SIG-M5 treated with dmso at 0.1 percent for 504 hours (cell line): Measurements from ENCODE around the gene MTX3.

ENCODE experiments used
- DNase-seq: peaks from one replicate; lab custom pipeline; 2025; ENCODE audit not compliant: unreplicated experiment; lab: John Stamatoyannopoulos, UW

Gene MTX3

GRCh38 chr5:79990598-79991507 is at the start of gene MTX3:
TSS of gene MTX3 (minus strand) at chr5:79991262. CDS start at chr5:79991238, 24 bp downstream.
- peak; percentile 92 for DNase-seq

- DNase-seq, result no peak
These were observed 48.6 kb upstream of the MTX3 start for GRCh38 chr5:80039650-80040049.

GRCh38 chr5:80037366-80037765 is 46.3 kb upstream of the MTX3 start:
- no peak for DNase-seq

GRCh38 chr5:80036615-80037014 is 45.6 kb upstream of the MTX3 start:
- DNase-seq, result no peak

- no peak for DNase-seq
These were observed 44.8 kb upstream of the MTX3 start for GRCh38 chr5:80035839-80036238.

DNA sequence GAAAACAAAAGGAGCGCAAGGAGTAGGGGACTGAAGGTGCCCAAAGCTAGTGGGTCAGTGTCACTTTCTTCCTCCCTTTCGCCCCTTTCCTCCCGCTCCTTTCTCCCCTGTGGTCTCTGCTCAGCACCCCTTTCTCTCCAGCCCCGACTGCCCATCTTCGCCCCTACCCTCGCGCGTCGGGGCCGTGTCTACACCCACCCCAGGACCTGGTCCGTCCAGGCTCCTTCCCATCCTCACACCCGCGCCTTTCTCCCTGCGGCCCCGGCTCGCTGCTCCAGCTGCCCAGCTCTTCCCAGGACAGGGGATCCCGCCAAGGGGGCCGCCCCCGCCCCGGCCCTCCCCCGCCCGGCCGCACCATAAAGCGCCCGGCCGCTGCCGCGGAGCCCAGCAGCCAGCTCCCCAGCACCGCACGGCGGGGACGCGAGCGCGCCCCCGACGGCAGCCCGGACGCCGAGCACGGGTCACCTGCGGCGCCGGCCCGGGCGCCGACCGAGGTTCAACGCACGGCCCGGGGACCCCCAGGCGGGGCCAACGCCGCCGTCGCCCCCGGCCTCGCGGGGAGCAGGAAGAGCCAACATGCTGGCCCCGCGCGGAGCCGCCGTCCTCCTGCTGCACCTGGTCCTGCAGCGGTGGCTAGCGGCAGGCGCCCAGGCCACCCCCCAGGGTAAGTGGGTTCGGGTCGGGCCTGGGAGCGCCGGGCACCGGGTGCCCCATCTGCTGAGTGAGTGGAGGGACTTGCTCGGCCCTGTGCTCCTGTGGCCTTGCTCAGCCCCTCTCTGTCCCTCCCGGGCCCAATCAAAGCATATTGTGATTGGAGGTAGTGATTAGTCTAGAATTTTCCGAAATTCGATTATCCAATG is 44.1 kb upstream of the MTX3 start, which contains the start of gene THBS4:
Gene THBS4, plus strand, starts transcription at position 387 of the 860 bp plus-strand sequence. Its CDS starts 190 bp downstream, at position 577.
- no peak for DNase-seq

GRCh38 chr5:80034559-80034958 is 43.5 kb upstream of the MTX3 start:
- no peak for DNase-seq

GRCh38 chr5:80033513-80033912 is 42.5 kb upstream of the MTX3 start:
- no peak for DNase-seq

- DNase-seq, result no peak
These were observed 40.0 kb upstream of the MTX3 start for GRCh38 chr5:80031109-80031508.

GRCh38 chr5:80026841-80027240 is 35.8 kb upstream of the MTX3 start:
- DNase-seq, result no peak

DNA sequence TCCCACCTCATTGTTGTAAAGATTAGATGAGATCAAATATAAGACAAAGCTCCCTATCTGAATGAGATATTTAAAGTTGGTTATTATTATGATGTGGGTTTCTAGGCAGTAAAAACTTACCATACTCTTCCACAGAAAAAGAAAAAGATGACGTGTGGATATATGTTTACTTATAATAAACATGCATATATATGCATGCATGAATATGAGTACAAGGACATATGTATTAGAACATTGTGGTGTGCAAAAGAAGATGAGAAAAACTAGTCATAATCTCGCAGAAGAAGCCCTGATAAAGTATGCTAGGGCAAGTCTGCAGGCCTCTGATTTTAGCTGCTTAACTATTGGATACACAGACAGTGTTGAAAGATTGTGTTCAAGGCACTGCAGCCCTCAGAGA is 34.0 kb upstream of the MTX3 start:
- no peak for DNase-seq

DNA sequence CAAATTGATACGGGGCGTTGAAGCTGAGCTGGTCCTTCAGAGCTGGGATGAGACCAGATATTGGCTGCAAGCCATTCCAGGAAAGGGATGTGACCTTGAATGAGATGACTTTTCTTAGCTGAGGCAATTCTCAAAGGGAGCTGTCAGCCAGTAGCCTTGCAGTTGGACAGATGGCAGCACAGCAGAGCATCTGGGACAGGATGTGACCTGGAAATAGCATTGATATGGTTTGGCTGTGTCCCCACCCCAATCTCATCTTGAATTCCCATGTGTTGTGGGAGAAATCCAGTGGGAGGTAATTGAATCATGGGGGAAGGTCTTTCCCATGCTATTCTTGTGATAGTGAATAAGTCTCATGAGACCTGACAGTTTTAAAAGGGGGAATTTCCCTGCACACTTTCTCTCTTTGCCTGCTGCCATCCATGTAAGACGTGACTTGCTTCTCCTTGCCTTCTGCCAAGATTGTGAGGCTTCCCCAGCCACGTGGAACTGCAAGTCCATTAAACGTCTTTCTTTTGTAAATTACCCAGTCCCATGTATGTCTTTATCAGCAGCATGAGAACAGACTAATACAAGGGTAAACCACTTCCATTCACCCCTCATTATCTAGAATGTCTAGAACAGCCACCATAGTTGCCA is 19.8 kb upstream of the MTX3 start:
- DNase-seq, result no peak

DNA sequence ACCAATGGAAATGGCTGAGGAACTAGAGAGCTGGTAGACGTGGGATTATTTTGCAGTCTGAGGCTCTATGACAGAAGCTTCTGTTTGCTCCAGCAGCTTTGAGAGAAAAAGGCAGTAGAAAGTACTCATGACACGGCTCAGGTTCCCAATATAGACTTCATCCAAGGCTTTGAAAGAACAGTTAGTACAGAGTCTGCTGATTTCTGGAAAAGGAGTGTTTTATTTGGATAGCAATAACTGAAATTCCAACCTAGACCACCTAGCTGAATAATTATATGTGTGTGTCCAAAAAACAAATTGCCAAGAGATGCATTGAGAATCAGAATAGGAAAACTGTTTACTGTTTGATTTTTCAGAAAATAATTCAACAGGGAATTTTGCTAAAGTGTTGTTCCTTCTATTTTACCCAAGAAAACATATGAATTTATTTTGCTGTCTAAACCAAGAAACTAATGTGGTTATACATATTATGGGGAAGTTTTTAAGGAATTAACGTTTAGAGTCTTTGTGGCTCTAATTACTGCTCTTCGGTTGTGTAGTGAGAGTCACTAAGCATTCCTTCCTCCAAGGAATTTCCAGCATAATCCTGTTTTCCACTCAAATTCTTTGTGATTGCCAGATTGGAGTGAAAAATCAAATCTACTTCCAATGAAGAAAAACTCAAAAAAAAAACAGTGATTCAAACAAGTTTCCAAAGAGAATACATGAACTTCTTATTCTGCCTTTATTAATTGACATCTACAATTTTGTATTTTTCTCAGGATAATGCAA is 18.1 kb upstream of the MTX3 start:
- DNase-seq, result no peak

- DNase-seq, result no peak
These were observed 11.6 kb upstream of the MTX3 start for GRCh38 chr5:80002677-80003076.

- no peak for DNase-seq
These were observed 8.7 kb upstream of the MTX3 start for GRCh38 chr5:79999722-80000121.

DNA sequence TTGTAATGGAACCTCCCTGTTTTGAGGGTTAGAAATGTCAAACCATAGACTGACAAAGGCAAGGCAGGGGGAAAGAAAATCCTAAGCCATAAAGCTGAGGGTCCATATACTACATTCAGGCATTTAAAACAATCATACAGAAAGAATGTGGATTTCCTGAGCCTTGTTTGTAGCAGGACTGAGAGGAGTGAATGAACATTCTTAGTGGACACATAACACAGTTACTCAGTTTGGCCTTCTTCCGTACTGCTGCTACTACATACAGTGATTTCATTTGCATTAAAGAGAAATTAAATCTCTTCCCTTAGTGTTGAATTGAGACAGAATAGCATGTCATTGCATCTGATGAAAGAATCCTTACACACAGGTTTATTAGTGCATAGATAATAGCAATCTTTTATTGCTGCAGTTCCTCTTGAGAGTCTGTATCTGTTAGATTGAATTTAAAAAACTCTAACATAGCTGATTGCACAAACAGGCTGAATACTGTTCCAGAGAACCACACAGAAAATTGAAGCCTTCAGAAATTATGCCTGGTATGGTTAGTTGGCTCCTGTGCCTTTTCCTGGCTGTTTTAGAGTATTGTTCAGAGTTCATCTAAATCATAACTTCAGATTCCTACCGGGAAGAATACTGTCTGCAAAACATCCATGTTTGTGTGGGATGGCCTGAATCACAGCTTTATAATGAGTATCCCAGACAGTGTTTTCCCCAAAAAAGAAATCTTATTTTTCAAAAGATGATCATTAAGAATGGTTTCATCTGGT is 2.0 kb upstream of the MTX3 start:
- no peak for DNase-seq

GRCh38 chr5:79990205-79990597 is 861 bp downstream of the MTX3 start:
- no peak for DNase-seq

DNA sequence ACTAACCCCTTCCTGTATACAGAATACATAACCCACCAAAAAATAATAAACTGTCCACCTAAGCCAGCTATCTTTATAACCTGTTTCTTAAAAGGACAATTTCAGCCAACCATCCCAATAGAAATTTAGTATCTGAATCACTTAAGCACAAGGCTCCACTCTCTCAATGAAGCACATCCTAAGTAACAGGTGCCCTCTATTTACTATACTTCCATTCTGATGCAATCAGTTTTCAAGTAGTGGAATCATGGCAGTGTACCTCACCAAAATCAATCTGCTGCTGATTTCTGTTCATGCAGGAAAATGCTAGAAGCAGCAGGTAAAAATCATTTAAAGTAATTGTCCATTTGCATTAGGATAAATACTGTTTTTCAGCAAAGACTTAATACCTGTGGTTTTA is 4.8 kb downstream of the MTX3 start:
- DNase-seq, result no peak

DNA sequence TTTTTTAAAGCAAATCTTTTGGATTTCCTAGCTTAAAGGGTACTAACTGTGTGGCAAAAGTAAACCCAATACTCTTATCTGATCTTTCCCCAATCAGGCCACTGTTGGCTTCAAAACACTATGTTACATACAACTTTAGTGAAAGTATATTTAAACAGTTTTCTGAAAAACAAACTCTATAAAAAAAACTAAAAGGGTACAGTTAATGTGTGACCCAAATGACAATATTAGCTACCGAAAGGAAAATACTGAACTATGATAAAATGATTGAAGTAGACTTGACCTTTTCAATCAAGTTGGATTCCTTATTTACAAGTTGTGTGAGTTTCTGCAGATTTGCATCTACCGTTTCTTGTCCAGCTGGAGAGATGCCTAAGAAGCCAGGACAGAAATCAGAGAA is 5.8 kb downstream of the MTX3 start:
- no peak for DNase-seq

DNA sequence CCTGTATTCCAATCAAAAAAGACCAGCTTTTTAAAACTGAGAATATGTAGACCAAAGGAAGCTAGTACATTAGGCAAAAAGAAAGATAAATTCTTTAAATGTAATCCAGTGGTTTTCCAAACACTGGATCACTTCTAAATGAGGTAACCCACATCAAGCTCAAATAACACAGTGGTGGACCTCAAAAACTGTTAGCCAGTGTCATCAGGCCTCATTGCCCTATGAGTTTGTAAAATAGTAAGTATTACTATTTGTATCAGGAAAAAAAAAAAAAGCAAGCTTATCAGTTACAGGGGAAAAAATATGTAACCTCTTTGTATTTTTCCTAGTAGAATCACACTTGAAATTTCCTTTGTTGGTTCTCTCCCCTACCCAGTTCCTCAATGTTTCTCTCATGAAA is 6.7 kb downstream of the MTX3 start:
- DNase-seq, result no peak
